CD8-positive, alpha-beta memory T cell (primary cell): ENCODE measurements around the gene DDAH2. TPM values are rescaled to one million over a fixed set of nuclear protein-coding genes. Genes with fewer than 3 reads are reported as not detected.
A peak's percentile ranks its signal among the peaks of the same experiment; 100 is the strongest.

ENCODE experiments used
- CTCF ChIA-PET: fragments of 350-600 bp; sonication (Branson Sonifier 250); formaldehyde crosslinking; loops from one replicate; lab custom pipeline; 2021; ENCODE audit warnings: antibody characterized with exemption; lab: Charles Lee
- POLR2A ChIA-PET: fragments of 350-600 bp; sonication (Branson Sonifier 250); formaldehyde crosslinking; loops from one replicate; lab custom pipeline; 2021; ENCODE audit warnings: antibody characterized with exemption; lab: Charles Lee
- DNase-seq, 5 donors: peaks; one replicate each; pipeline versions ENCODE4 v3.0.0 to v3.0.0-alpha.2; 2020 to 2022; ENCODE audit warnings: mixed read lengths in 1 of 5
- H3K27ac ChIP-seq: one replicate; pipeline ENCODE4 v1.7.0; 2013; ENCODE audit warnings: low read depth, mild to moderate bottlenecking, low read length, moderate library complexity
- H3K27me3 ChIP-seq: 2 replicates; pipeline ENCODE4 v1.7.0; 2013; ENCODE audit warnings: low read length, mild to moderate bottlenecking; ENCODE audit not compliant: insufficient read depth, poor library complexity, severe bottlenecking
- H3K36me3 ChIP-seq: 2 replicates; pipeline ENCODE4 v1.7.0; 2013; ENCODE audit warnings: mild to moderate bottlenecking, low read length, moderate library complexity; ENCODE audit not compliant: insufficient read depth
- H3K4me1 ChIP-seq: 2 replicates; pipeline ENCODE4 v1.7.0; 2013; ENCODE audit warnings: mild to moderate bottlenecking, low read length, moderate library complexity; ENCODE audit not compliant: insufficient read depth
- H3K4me3 ChIP-seq: 2 replicates; pipeline ENCODE4 v1.7.0; 2013; ENCODE audit warnings: mild to moderate bottlenecking, low read length
- H3K9me3 ChIP-seq: 2 replicates; pipeline ENCODE4 v1.7.0; 2013; ENCODE audit warnings: mild to moderate bottlenecking, low read length
- H3K27ac Mint-ChIP-seq, 8 donors: one replicate each; pipeline ENCODE4 v1.8.0; 2020 to 2021; ENCODE audit warnings: mixed read lengths in 8 of 8, mild to moderate bottlenecking in 6 of 8, inconsistent platforms in 3 of 8, moderate library complexity in 3 of 8
- H3K27me3 Mint-ChIP-seq, 2 donors: one replicate each; pipeline ENCODE4 v1.8.0; 2020 to 2021; ENCODE audit warnings: mixed read lengths in 2 of 2, mild to moderate bottlenecking in 1 of 2, moderate library complexity in 1 of 2
- H3K36me3 Mint-ChIP-seq, 3 donors: one replicate each; pipeline ENCODE4 v1.8.0; 2020 to 2021; ENCODE audit warnings: mixed read lengths in 3 of 3, inconsistent platforms in 1 of 3, mild to moderate bottlenecking in 1 of 3
- H3K4me1 Mint-ChIP-seq, 3 donors: one replicate each; pipeline ENCODE4 v1.8.0; 2020 to 2021; ENCODE audit warnings: mixed read lengths in 3 of 3, inconsistent platforms in 1 of 3, mild to moderate bottlenecking in 1 of 3
- H3K4me3 Mint-ChIP-seq, 7 donors: one replicate each; pipeline ENCODE4 v1.8.0; 2020 to 2021; ENCODE audit warnings: mixed read lengths in 7 of 7, mild to moderate bottlenecking in 6 of 7, moderate library complexity in 4 of 7, inconsistent platforms in 2 of 7
- H3K9me3 Mint-ChIP-seq, 5 donors: one replicate each; pipeline ENCODE4 v1.8.0; 2020 to 2022; ENCODE audit warnings: mixed read lengths in 5 of 5, mild to moderate bottlenecking in 3 of 5, moderate library complexity in 2 of 5, inconsistent platforms in 1 of 5
- polyA plus RNA-seq: library from polyadenylated mRNA; unstranded; fragments of 300-500 nt; fragmentation: Illumina TruSeq; gene quantifications from one replicate; pipeline ENCODE4 v1.2.3, GENCODE V29; 2021
- total RNA-seq, 2 experiments: library from RNA; stranded (reverse); gene quantifications; one replicate each; pipeline ENCODE4 v1.2.3, GENCODE V29; 2021

Gene DDAH2
- total and polyA plus RNA-seq, 3 experiments from 2014 or later: 4.1 to 26.3 (median 4.9) TPM

DNA sequence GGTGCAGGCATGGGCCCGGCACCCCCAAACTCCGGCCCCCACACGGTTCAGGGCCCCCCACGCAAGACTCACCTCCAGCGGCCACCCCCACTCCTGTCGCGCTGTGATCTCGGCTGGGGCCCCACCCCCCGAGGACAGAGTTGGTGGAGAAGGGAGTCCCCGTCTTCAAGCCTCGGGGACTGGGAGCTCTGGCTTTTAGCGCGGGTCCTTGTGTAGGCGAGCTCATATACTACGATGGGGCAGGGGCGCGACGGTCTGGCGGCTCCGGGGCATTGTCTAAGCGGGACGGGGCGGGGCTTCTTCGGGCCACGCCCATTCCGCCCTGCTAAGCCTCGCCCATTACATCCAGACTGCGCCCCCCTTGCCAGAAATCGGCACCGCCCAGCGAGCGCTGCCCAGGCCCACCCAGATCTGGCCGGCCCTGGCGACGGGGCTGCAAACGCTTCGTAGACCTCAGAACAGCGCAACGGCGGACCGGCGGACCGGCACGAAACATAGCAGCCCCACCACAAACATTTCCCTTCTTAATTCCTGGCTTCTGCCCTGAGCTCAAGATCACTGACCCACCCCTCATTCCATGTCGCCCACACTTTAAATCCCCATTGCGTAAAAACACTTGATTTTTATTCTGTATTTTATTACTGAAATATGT is 1.0 kb upstream of the DDAH2 start:
- ChIA-PET POLR2A (interaction anchor here (0.7 to 2.1 kb wide), 14 partner anchors 8 to 183 kb away, joined by 3 to 9 read pairs (median 4); partner anchors contain the start of genes HSPA1B, LSM2, MSH5 and NFKBIL1), CTCF (interaction anchor here (0.9 to 9.6 kb wide), 28 partner anchors 9 to 168 kb away, joined by 3 to 71 read pairs (median 4); partner anchors contain the start of genes EHMT2, GPANK1, HSPA1A and HSPA1B)
- peak overlapping the region; percentile 81 for H3K4me3 ChIP-seq
- H3K36me3 ChIP-seq: peaks cover 28% of the 10 kb centered on the region
- peak overlapping the region; percentile 64 for H3K27ac ChIP-seq
- no peaks in the 10 kb centered on the region for H3K27me3 ChIP-seq
- peak; percentile 64 to 82 (median 74) for DNase-seq
- peak overlapping the region; percentile 80 to 96 (median 92) for H3K27ac Mint-ChIP-seq
- peak overlapping the region; percentile 89 to 99 (median 95) for H3K4me3 Mint-ChIP-seq
- H3K9me3 ChIP-seq: no peaks in the 10 kb centered on the region
- no peaks in the 10 kb centered on the region for H3K27me3 Mint-ChIP-seq
- H3K4me1 Mint-ChIP-seq: peaks cover 37 to 53% (median 44%) of the 10 kb centered on the region in 3 donors
- H3K9me3 Mint-ChIP-seq: no peaks in the 10 kb centered on the region
- peaks cover 0 to 62% (median 8%) of the 10 kb centered on the region in 3 donors for H3K36me3 Mint-ChIP-seq
- peaks cover 52% of the 10 kb centered on the region for H3K4me1 ChIP-seq

DNA sequence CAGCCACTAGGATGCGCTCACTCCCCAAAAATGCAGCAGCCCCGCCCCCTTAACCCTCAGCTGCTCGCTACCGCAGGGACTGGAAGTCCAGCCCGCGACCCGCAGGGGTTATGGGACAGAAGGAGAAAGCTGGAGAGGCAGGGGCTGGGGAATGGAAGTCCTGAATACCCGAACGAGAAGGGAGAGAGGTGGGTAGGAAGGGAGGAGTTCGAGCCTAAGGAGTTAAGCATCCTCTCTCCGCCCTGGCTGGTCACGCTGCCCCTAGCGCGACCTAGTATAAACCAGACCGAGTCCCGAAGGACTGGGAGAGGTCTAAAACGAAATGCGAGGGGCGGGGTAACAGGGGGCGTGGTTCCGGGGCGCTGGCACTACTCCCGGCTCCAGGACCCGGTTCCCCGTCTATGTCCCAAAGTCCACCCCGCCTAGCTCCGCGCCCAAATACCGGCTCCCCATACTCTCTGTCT is 448 bp upstream of the DDAH2 start:
- Histone ChIP-seq H3K36me3 (peaks cover 28% of the 10 kb centered on the region), H3K27ac (peak overlapping the region; percentile 64), H3K27me3 (no peaks in the 10 kb centered on the region), H3K9me3 (no peaks in the 10 kb centered on the region), H3K4me1 (peaks cover 48% of the 10 kb centered on the region), H3K4me3 (peak overlapping the region; percentile 81)
- Mint-ChIP-seq H3K9me3 (no peaks in the 10 kb centered on the region), H3K4me1 (peaks cover 37 to 48% (median 44%) of the 10 kb centered on the region in 3 donors), H3K27me3 (no peaks in the 10 kb centered on the region), H3K4me3 (peak overlapping the region; percentile 89 to 99 (median 95)), H3K27ac (peak overlapping the region; percentile 80 to 96 (median 94)), H3K36me3 (peaks cover 0 to 57% (median 8%) of the 10 kb centered on the region in 3 donors)
- ChIA-PET POLR2A (interaction anchor here (0.7 to 2.1 kb wide), 8 partner anchors 8 to 182 kb away, joined by 3 to 9 read pairs (median 4); partner anchors contain the start of genes LSM2 and NFKBIL1), CTCF (interaction anchor here (0.9 to 9.6 kb wide), 27 partner anchors 9 to 168 kb away, joined by 3 to 71 read pairs (median 5); partner anchors contain the start of genes EHMT2, GPANK1, HSPA1A and HSPA1B)
- DNase-seq: peak; percentile 72 to 85 (median 72)

DNA sequence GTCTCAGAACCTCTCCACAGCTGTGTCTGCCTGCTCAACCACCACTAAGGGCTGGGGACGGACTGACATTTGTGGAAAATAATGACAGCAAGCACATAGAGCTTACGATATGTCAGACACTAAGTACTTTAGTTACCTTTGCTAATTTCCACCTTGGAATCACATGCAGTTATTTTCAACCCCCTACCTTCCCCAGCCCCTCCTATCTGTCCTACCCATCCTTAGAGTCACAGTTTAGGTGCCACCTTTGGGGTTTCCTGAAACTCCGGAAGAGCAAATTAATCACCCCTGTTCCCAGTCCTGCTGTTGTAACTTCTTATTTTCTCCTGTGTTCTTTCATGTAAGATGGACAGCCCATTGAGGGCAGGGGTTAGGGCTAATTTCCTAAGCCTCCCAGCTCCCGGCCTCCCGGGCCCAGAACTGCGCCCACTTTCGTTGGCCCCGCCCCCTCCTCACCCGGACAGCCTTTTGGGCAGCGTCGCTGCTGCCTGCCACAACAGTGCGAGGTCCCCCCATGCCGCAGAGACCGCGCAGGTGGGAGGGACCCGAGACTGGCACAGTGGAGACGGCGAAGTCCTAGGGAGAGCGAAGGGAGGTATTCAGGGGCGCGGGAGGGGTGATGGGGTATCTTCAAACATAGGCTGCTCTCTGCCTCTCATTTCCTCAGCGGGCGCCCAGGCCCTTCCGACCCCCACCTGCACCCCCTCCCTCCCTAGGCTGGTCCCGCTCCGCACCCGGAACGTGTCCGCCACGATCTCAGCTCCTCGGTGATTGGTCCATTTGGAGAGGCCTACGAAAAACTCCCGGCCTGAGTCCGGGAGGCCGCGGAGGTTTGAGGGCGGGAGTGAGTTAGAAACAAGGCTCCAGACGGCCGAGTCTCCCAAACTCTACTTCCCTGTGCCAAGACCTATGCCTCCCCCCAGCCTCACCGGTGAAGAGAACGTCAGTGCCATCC is 1.1 kb downstream of the DDAH2 start:
- peak overlapping the region; percentile 64 for H3K27ac ChIP-seq
- Mint-ChIP-seq H3K4me3 (peak overlapping the region; percentile 32 to 99 (median 72)), H3K36me3 (peaks cover 0 to 41% (median 8%) of the 10 kb centered on the region in 3 donors), H3K27me3 (no peaks in the 10 kb centered on the region), H3K27ac (peak overlapping the region in 7 of 8 donors; percentile 53 to 87 (median 66)), H3K9me3 (no peaks in the 10 kb centered on the region), H3K4me1 (peaks cover 24 to 41% (median 29%) of the 10 kb centered on the region in 3 donors)
- H3K4me1 ChIP-seq: peaks cover 34% of the 10 kb centered on the region
- DNase-seq: peak in 1 of 5 donors; percentile 5
- ChIA-PET POLR2A (interaction anchor here (0.6 to 2.0 kb wide), 2 partner anchors 24 to 102 kb away, joined by 3 to 8 read pairs; no protein-coding TSS in a partner anchor), CTCF (interaction anchor here (0.7 to 9.6 kb wide), 11 partner anchors 11 to 135 kb away, joined by 3 to 71 read pairs (median 10); partner anchors contain the start of genes LSM2, MSH5 and VARS1)
- H3K9me3 ChIP-seq: no peaks in the 10 kb centered on the region
- H3K36me3 ChIP-seq: peaks cover 15% of the 10 kb centered on the region
- no peak overlapping the region for H3K4me3 ChIP-seq
- H3K27me3 ChIP-seq: no peaks in the 10 kb centered on the region

DNA sequence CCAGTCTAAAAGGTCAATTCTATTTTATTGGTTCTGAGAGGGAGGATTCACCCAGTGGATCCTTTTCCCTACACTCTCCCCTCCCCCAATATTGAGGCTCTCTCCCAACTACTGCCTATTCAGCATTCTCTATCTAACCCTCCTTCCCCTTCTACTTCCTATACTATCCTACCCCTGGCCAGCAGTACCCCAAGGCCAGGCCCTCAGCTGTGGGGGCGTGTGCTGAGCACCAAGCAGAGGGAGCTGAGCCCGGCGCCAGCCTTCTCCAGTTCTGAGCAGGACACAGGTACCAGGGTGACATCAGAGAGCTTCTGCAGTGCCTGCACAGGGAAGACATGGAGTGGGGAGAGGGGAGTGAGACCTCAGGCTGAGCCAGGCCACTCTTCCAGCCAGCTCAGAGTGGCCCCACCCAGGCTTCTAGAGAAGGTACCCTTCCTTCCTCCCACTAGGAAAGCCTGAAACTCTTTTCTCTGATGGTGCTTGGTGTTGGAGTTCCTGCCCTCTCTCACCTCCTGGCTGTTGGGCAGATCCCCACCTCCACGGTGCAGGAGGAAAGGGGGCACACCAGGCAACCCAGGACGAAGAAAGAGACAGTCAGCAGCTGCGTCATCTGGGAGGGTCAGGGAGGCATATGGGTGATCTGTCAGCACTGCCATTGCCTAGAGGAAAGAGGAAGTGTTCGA is 1.9 kb downstream of the DDAH2 start:
- ChIA-PET CTCF (interaction anchor here (0.7 to 9.6 kb wide), 2 partner anchors 104 to 136 kb away, joined by 3 to 71 read pairs; no protein-coding TSS in a partner anchor), POLR2A (interaction anchor here (0.6 kb wide), 1 partner anchor 23 kb away, joined by 3 read pairs; no protein-coding TSS in a partner anchor)
- Histone ChIP-seq H3K27me3 (no peaks in the 10 kb centered on the region), H3K4me1 (peaks cover 34% of the 10 kb centered on the region), H3K9me3 (no peaks in the 10 kb centered on the region), H3K36me3 (peaks cover 12% of the 10 kb centered on the region), H3K27ac (peak overlapping the region; percentile 64), H3K4me3 (no peak overlapping the region)
- H3K4me1 Mint-ChIP-seq: peaks cover 24 to 39% (median 28%) of the 10 kb centered on the region in 3 donors
- peak overlapping the region in 6 of 7 donors; percentile 32 to 72 (median 70) for H3K4me3 Mint-ChIP-seq
- H3K36me3 Mint-ChIP-seq: peaks cover 0 to 36% (median 6%) of the 10 kb centered on the region in 3 donors
- no peak for DNase-seq
- H3K9me3 Mint-ChIP-seq: no peaks in the 10 kb centered on the region
- peak overlapping the region in 7 of 8 donors; percentile 53 to 87 (median 66) for H3K27ac Mint-ChIP-seq
- H3K27me3 Mint-ChIP-seq: no peaks in the 10 kb centered on the region

DNA sequence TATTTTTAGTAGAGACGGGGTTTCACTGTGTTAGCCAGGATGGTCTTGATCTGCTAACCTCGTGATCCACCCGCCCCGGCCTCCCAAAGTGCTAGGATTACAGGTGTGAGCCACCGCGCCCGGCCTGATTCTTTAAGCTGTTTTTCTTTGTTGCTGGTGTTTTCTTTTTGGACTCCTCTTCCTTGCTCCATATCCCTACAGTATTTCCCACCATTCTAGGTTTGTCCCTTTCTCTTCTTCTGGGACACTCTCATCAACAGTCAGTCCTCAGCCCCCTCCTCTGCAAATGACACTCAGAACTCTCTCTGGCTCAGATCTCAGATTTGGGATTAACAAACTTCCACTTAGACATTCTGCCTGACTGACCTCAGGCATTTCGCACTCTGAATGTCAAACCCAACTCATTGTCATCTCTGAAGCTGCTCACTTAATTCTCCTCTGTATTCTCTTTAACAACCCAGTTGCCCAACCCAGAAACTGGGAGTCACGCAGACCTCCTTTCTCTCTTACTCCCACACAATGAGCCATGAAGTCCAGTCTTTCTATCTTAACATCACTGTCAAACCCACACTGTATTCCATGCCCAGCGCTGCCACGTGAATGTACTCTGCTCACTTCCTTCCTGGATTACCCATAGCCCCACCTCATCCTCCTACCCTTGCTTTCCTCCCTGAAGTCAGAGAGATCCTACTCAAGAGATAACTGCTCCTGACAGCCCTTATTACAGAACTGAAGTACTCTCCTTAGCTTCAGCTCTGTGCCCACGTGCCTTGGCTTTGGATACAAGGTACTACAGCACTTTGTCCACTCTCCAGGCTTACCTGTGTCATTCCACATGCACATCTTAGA is 3.4 kb downstream of the DDAH2 start:
- H3K36me3 ChIP-seq: peaks cover 4% of the 10 kb centered on the region
- no peaks in the 10 kb centered on the region for H3K9me3 ChIP-seq
- H3K36me3 Mint-ChIP-seq: peaks cover 0 to 23% (median 5%) of the 10 kb centered on the region in 3 donors
- no peaks in the 10 kb centered on the region for H3K27me3 Mint-ChIP-seq
- H3K4me3 Mint-ChIP-seq: peak overlapping the region in 1 of 7 donors; percentile 18
- peak overlapping the region in 5 of 8 donors; percentile 0 to 43 (median 19) for H3K27ac Mint-ChIP-seq
- no peaks in the 10 kb centered on the region for H3K9me3 Mint-ChIP-seq
- CTCF ChIA-PET: interaction anchor here (0.9 to 1.4 kb wide), 2 partner anchors 12 to 44 kb away, joined by 3 to 5 read pairs; no protein-coding TSS in a partner anchor
- no peaks in the 10 kb centered on the region for H3K27me3 ChIP-seq
- POLR2A ChIA-PET: interaction anchor here (0.9 to 1.4 kb wide), 2 partner anchors 9 to 21 kb away, joined by 3 to 6 read pairs; no protein-coding TSS in a partner anchor
- no peak overlapping the region for H3K27ac ChIP-seq
- peaks cover 34% of the 10 kb centered on the region for H3K4me1 ChIP-seq
- no peak for DNase-seq
- peaks cover 24 to 35% (median 28%) of the 10 kb centered on the region in 3 donors for H3K4me1 Mint-ChIP-seq
- H3K4me3 ChIP-seq: no peak overlapping the region

DNA sequence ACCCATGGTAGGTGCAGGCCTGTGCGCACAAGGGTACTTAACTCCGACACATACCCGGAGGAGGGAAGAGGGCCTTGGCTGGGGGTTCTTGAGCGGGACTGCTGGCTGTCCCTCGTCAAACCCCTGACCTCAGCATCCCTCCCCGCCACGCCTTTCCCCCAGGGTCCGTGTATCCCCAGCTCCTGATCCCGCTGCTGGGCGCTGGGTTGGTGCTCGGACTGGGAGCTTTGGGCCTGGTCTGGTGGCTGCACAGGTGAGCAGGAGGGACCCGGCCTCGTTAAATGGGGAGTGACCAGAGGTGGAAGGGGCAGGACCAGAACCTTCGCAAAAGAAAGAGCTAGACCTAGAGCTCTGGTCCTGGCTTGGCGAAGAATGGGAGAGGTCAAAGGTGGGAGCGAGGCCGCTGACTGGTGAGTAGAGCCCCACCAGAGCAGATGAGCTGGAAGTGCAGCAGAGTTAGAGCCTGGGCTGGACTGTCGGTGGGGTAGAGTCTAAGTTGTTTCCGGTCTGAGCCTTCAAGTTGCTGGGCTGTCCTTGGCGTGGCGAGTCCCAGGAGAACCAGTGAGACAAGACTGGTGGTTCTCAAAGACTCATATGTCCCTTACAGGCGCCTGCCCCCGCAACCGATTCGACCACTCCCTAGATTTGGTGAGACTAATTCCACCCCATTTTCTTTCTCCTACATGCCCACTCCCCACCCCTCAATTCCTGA is 5.0 kb downstream of the DDAH2 start:
- Histone ChIP-seq H3K4me1 (peaks cover 25% of the 10 kb centered on the region), H3K36me3 (peaks cover 4% of the 10 kb centered on the region), H3K27ac (no peak overlapping the region), H3K9me3 (no peaks in the 10 kb centered on the region), H3K4me3 (no peak overlapping the region), H3K27me3 (no peaks in the 10 kb centered on the region)
- CTCF ChIA-PET: interaction anchor here (1.3 kb wide), 1 partner anchor 106 kb away, joined by 4 read pairs; no protein-coding TSS in a partner anchor
- peaks cover 0 to 10% (median 2%) of the 10 kb centered on the region in 3 donors for H3K36me3 Mint-ChIP-seq
- H3K27me3 Mint-ChIP-seq: no peaks in the 10 kb centered on the region
- no peak overlapping the region for H3K4me3 Mint-ChIP-seq
- H3K4me1 Mint-ChIP-seq: peaks cover 15 to 21% (median 18%) of the 10 kb centered on the region in 3 donors
- no peak for DNase-seq
- no peaks in the 10 kb centered on the region for H3K9me3 Mint-ChIP-seq
- H3K27ac Mint-ChIP-seq: peak overlapping the region in 2 of 8 donors; percentile 18 to 20
- POLR2A ChIA-PET: interaction anchor here (0.7 kb wide), 1 partner anchor 67 kb away, joined by 4 read pairs; no protein-coding TSS in a partner anchor
